ENCODE results near the gene LYPD1.

DNA sequence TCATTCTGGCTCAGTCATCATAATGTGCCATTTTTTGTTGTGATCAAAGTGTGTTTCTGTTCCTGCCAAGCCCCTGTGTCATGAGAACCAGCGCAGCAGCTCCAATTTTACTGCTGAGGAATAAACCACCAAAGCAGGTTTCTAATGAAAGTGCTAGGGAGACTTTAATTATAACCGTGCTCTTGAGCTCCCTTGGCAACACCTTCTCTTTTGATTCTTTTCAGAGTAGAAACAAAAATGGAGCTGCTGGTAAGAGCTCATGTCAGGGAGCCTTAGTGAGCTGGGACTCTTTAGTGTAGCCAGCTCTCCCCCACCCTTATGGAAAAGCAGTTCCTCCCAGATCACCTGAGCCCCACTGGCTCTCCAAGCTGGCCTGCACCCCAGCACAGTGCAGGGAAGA lies 74.3 kb downstream of the LYPD1 start:
- TF ChIP-seq ZNF511 (CRISPR knock-in tag; IDR thresholded peaks at IDR 0.05): no peak
- TF ChIP-seq JUN (IDR thresholded peaks at IDR 0.05; ENCODE audit: borderline replicate concordance, low read depth, low read length): no peak
- TF ChIP-seq JUN (CRISPR knock-in tag; IDR thresholded peaks at IDR 0.05; ENCODE audit: borderline replicate concordance): no peak
- TF ChIP-seq CBX1 (IDR thresholded peaks at IDR 0.05; ENCODE audit: low read depth): no peak
- TF ChIP-seq PRDM10 (IDR thresholded peaks at IDR 0.05; ENCODE audit: partially characterized antibody): no peak
